Colonic mucosa (tissue), 4 donors: Measurements from ENCODE around the gene CGB5. TPM values are rescaled to one million over a fixed set of nuclear protein-coding genes. Genes with fewer than 3 reads are reported as not detected.
"Not testable (repeated sequence)": the region's sequence is repeated elsewhere in the genome, so short reads cannot be mapped to it uniquely, and the experiment has no call there.

Experiments
- DNase-seq: peaks from one replicate; pipeline ENCODE4 v3.0.0-alpha.2; 2020
- H3K27ac ChIP-seq: fragments of 200-600 bp; one replicate; pipeline ENCODE4 v1.8.0; 2021
- H3K27me3 ChIP-seq: fragments of 200-600 bp; one replicate; pipeline ENCODE4 v1.8.0; 2021
- H3K36me3 ChIP-seq: fragments of 200-600 bp; one replicate; pipeline ENCODE4 v1.8.0; 2021
- H3K4me1 ChIP-seq: fragments of 200-600 bp; one replicate; pipeline ENCODE4 v1.8.0; 2021; ENCODE audit warnings: mild to moderate bottlenecking
- H3K4me3 ChIP-seq: fragments of 200-600 bp; one replicate; pipeline ENCODE4 v1.8.0; 2021
- H3K9ac ChIP-seq, 2 donors: one replicate each; pipeline ENCODE4 v1.7.0; 2013; ENCODE audit warnings: control low read depth in 2 of 2, low read depth in 2 of 2, low read length in 2 of 2
- H3K9me3 ChIP-seq: fragments of 200-600 bp; one replicate; pipeline ENCODE4 v1.8.0; 2021
- CTCF ChIP-seq: fragments of 200-600 bp; IDR thresholded peaks from one replicate; pipeline ENCODE4 v1.8.0; 2022; ENCODE audit warnings: antibody characterized with exemption, mild to moderate bottlenecking
- intact Hi-C: fragments of 100-400 bp; cut with DNase I; formaldehyde crosslinking; loops from one replicate; pipeline ENCODE4 v1.14.1; 2022
- total RNA-seq, 2 donors: library from RNA; stranded (reverse); fragmentation: NEBNext Ultra II Directional in 1 of 2; extraction: Animal tissue kit (Norgen Biotek cat#: 25700) in 1 of 2; gene quantifications; one replicate each; pipeline ENCODE4 v1.2.1, GENCODE V29; 2021
- donor health status: healthy.
- donor health status: DM: no; HTN: no; CAD: no.
- donor health status: DM: no; HTN: no; CAD: no.

CGB5 gene
- total RNA-seq, 2 donors from 2014 or later, result not detected

DNA sequence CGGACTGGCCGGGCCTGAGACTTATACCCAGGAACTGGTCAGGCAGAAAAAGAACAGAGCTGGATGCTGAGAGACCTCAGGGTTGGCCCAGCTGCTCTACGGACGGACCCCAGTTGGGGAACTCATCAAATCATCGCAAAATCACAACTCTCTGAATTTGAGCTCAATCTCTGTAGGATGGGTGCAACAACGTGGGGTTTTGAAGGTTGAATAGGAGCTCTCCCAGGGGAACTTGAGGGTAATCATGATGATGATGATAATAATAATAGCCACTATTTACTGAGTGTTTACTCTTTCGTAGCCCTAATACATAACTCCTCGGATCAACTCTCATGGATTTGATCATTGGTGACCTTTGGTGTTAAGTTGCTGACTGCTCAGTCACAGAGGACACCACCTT lies 13.3 kb upstream of the CGB5 start:
- H3K36me3 ChIP-seq, intact Hi-C loops, H3K27me3 ChIP-seq, H3K27ac ChIP-seq, H3K9me3 ChIP-seq, DNase-seq, H3K9ac ChIP-seq, H3K4me3 ChIP-seq, H3K4me1 ChIP-seq: not testable (repeated sequence)

DNA sequence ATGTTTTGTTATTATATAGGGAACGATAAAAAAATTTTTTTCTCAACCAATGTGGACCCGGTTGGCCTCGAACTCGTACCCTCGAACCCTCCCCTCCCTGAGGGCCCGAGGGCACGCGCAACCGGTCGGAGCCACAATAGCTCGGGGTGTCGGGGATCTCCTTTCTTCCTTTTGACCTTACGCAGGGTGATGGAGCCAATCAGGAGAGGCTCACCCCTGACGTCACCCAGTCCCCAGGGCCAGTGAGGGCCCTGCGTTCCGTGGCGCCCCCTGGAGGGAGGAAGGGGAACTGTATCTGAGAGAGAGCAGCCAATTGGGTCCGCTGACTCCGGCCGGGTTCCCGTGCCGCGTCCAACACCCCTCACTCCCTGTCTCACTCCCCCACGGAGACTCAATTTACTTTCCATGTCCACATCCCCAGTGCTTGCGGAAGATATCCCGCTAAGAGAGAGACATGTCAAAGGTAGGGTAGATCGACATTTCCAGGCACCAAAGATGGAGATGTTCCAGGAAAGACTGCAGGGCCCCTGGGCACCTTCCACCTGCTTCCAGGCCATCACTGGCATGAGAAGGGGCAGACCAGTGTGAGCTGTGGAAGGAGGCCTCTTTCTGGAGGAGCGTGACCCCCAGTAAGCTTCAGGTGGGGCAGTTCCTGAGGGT lies 11.9 kb upstream of the CGB5 start, which contains the start of gene CGB2:
Gene CGB2 (plus strand): TSS at position 249 of the 660 bp plus-strand sequence. CDS start 206 bp downstream, at position 455.
- H3K4me1 ChIP-seq, H3K27me3 ChIP-seq, H3K27ac ChIP-seq, H3K9ac ChIP-seq, H3K4me3 ChIP-seq, H3K9me3 ChIP-seq, H3K36me3 ChIP-seq, intact Hi-C loops: not testable (repeated sequence)
- peak; percentile 27 for DNase-seq

- H3K4me3 ChIP-seq, intact Hi-C loops, H3K4me1 ChIP-seq, H3K36me3 ChIP-seq, H3K9me3 ChIP-seq, H3K27me3 ChIP-seq, H3K27ac ChIP-seq, H3K9ac ChIP-seq: not testable (repeated sequence)
- peak; percentile 26 for DNase-seq
These were observed 6.8 kb upstream of the CGB5 start, which contains the start of gene CGB1 for GRCh38 chr19:49036815-49037214. TSS of gene CGB1 (minus strand) at chr19:49036895. CDS start at chr19:49036711, 184 bp downstream.

GRCh38 chr19:49038111-49038510 lies 5.5 kb upstream of the CGB5 start:
- H3K27me3 ChIP-seq, H3K9ac ChIP-seq, H3K4me1 ChIP-seq, H3K36me3 ChIP-seq, DNase-seq, intact Hi-C loops, H3K9me3 ChIP-seq, H3K27ac ChIP-seq, H3K4me3 ChIP-seq: not testable (repeated sequence)

- intact Hi-C loops, H3K9me3 ChIP-seq, H3K27ac ChIP-seq, DNase-seq, H3K27me3 ChIP-seq, H3K4me3 ChIP-seq, H3K4me1 ChIP-seq, H3K9ac ChIP-seq, H3K36me3 ChIP-seq: not testable (repeated sequence)
These were observed 4.9 kb upstream of the CGB5 start for GRCh38 chr19:49038557-49039276.

GRCh38 chr19:49039736-49040135 lies 3.9 kb upstream of the CGB5 start:
- DNase-seq, H3K36me3 ChIP-seq, H3K9me3 ChIP-seq, intact Hi-C loops, H3K4me3 ChIP-seq, H3K27ac ChIP-seq, H3K27me3 ChIP-seq, H3K4me1 ChIP-seq, H3K9ac ChIP-seq: not testable (repeated sequence)

GRCh38 chr19:49042177-49042576 lies 1.5 kb upstream of the CGB5 start:
- no peaks in the 10 kb centered on the region for H3K36me3 ChIP-seq
- no peak for DNase-seq
- no peak for TF ChIP-seq CTCF
- no peaks in the 10 kb centered on the region for H3K9me3 ChIP-seq
- no peaks in the 10 kb centered on the region for H3K27me3 ChIP-seq
- intact Hi-C loops, result no loop called here
- no peaks in the 10 kb centered on the region for H3K4me1 ChIP-seq
- no peak overlapping the region for H3K9ac ChIP-seq
- no peak overlapping the region for H3K4me3 ChIP-seq
- no peak overlapping the region for H3K27ac ChIP-seq

- H3K36me3 ChIP-seq, H3K4me3 ChIP-seq, H3K9ac ChIP-seq, H3K27me3 ChIP-seq, H3K9me3 ChIP-seq, intact Hi-C loops, DNase-seq, H3K4me1 ChIP-seq, H3K27ac ChIP-seq: not testable (repeated sequence)
These were observed 982 bp upstream of the CGB5 start for GRCh38 chr19:49042666-49043065.

DNA sequence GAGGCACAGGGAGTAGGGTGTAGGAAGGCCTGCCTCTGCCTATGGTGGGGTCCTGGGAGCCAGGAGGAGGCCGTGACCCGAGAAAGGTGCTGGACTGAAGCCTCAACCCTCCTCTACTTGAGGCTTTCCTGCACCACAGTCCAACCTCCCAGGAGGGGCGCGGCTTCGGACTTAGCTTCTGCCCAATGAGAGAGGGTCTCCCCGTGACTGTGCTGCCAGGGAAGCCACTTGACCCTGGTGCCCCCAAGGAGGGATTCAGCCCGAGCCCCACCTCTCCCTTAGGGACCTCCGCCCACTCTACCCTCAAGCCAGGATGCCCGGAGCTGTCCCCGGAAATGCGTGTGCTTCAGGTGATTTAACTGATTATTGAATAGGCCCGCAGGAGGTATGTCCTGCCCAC lies 5.4 kb downstream of the CGB5 start, which contains the start of gene CGB8:
Gene CGB8 (minus strand): TSS at position 101 of the 400 bp plus-strand sequence. CDS start 372 bp downstream, outside the sequence.
- DNase-seq, intact Hi-C loops, H3K9ac ChIP-seq, H3K27me3 ChIP-seq, H3K36me3 ChIP-seq, H3K9me3 ChIP-seq, H3K27ac ChIP-seq, H3K4me1 ChIP-seq, H3K4me3 ChIP-seq: not testable (repeated sequence)

- not testable (repeated sequence) for DNase-seq, H3K4me3 ChIP-seq, H3K36me3 ChIP-seq
These were observed 6.2 kb downstream of the CGB5 start for GRCh38 chr19:49049834-49050233.

GRCh38 chr19:49050376-49051033 lies 6.9 kb downstream of the CGB5 start:
- H3K27me3 ChIP-seq, H3K27ac ChIP-seq, H3K9ac ChIP-seq, intact Hi-C loops, H3K4me1 ChIP-seq, H3K36me3 ChIP-seq, H3K9me3 ChIP-seq, H3K4me3 ChIP-seq, DNase-seq: not testable (repeated sequence)

More at GRCh38 chr19:49049834-49050233, 6.2 kb downstream of the CGB5 start:
- H3K4me1 ChIP-seq, H3K27me3 ChIP-seq, intact Hi-C loops, H3K27ac ChIP-seq, H3K9me3 ChIP-seq, H3K9ac ChIP-seq: not testable (repeated sequence)
